DMS79 (cell line): ENCODE data around the gene JPH3.
"Not testable (repeated sequence)": the region's sequence is repeated elsewhere in the genome, so short reads cannot be mapped to it uniquely, and the experiment has no call there.

Source experiments
- DNase-seq: peaks from one replicate; lab custom pipeline; 2025; lab: John Stamatoyannopoulos, UW

The JPH3 gene

DNA sequence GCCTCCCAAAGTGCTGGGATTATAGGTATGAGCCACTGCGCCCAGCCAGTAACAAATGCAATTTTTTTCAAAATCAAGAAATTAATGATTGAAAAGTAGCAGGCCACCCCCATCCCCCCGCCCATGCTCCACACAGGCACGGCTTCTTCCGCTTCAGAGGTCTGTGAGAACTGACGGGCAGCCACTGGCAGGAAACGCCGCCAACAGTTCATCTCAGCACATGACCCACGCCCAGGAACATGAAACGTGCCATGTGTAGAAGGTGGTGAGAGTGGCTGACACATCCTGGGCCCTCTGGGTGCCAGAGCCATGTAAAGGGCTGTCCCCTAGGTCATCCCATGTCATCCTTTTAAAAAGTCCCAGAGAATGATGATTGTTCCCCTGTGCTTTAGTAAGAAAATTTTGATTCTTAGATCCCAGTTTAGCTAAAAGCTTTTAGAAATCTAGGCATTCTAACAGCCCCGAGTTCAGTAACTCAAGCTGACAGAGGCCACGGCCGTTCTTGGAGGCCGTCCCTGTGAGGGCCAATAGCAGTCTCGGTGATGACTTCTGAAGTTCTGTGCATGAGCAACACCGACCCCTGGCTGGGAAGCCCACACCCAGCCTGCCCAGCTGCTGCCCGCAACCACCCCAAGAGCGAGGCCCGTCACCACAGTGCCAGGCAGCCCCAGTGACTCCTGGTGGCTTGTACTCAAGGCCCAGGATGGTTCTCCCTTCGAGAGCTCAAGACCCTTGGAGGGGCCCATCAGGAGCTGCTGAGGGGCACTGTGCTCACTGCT, 111.3 kb downstream of the JPH3 start:
- DNase-seq = no peak

DNA sequence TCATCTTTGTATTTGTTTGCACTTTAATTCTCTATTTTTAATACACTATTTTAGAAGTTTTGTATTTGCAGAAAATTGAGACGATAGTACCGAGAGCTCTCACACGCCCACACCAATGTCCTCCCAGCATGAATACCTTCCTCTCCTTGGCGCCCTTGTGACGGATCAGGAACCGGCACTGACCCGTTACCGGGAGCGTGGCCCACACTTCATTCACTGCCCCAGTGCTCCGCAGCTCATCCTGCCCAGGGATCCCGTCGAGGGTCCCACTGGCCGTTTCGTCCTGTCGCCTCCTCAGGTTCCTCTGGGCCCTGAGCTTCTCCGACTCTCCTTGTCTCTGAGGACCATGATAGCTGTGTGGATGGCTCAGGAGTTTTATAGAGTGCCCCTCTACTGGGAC, 112.9 kb downstream of the JPH3 start:
- DNase-seq = no peak

DNA sequence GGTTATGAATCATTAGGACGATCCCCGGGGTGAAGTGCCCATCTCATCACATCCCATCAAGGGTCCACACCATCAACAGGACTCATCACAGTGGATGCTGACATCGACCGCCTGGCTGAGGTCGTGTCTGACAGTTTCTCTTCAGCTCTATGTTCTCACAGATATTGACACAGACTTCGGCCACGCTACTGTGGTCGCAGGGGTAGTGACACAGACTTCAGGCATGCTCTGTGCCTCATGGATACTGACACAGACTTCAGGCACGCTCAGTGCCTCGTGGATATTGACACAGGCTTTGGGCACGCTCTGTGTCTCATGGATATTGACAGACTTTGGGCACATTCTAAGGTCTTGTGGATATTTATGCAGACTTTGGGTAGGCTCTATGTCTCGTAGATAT, 113.3 kb downstream of the JPH3 start:
- no peak for DNase-seq

DNA sequence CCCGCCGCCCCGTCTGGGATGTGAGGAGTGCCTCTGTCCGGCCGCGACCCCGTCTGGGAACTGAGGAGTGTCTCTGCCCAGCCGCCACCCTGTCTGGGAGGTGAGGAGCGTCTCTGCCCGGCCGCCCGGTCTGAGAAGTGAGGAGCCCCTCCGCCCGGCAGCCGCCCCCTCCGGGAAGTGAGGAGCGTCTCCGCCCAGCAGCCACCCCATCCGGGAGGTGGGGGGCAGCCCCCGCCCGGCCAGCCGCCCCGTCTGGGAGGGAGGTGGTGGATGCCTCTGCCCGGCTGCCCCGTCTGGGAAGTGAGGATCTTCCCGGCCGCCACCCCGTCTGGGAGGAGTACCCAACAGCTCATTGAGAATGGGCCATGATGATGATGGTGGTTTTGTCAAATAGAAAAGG, 116.5 kb downstream of the JPH3 start:
- DNase-seq = not testable (repeated sequence)

DNA sequence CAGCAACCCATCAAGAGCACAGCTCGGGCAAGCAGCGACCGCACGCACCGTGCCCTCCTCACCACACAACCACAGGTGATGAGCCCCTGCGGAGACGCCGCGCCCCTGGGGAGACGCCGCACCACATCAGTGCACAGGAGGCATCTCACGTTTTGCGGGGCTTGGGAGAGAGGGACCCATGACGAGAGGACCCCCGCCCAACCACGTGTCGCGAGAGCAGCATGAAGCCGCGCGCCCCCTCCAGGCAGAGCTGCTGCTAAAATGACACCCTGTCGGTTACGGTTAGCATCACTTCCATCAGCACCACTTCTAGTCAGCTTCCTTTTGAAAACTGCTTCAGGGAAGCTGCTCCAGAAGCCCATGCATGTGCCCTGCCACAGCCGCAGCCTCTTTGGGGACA, 118.1 kb downstream of the JPH3 start:
- no peak for DNase-seq

DNA sequence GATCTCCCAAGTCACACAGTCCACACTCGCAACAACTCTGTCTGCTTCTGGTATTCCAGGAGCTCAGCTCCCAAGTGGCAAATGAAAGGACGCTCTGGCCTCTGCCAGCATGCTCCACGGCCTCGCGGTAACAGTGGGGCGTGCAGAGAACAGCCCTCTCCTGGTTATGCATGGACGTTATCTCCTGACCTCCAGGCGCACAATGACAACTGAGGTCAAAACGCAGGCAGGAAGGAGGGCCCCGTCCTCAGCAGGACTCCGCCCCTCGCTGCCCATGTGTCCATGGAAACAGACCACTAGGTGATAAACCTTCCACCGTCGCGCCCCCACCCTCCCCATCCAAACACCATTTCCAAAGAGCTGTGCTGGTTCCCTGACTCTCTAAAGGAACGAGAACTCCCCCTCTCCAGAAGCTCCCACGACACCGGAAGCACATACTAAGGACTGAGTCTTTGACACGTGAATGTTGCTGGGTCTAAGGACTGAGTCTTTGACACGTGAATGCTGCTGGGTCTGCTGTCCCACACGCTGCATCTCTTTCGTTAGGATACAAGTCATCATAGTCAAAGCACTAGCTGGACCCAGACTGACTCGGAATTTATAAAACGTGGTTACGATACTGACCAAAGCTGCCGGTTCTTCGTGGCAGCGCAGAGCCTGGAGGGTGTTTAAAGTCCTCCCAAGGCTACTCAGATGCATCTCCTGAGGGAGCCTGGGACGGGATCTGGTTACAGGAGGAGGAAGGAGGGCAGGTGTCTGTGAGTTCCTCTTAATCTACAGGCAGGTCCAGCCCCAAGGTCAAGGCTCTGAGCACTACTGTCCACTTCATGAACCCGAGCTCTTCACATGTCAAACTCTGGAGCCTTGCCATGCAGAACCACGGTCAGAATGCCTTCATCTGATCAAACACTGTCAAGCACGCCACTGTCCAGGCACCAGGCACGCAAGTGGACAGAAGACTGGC, 119.6 kb downstream of the JPH3 start:
- DNase-seq = no peak

DNA sequence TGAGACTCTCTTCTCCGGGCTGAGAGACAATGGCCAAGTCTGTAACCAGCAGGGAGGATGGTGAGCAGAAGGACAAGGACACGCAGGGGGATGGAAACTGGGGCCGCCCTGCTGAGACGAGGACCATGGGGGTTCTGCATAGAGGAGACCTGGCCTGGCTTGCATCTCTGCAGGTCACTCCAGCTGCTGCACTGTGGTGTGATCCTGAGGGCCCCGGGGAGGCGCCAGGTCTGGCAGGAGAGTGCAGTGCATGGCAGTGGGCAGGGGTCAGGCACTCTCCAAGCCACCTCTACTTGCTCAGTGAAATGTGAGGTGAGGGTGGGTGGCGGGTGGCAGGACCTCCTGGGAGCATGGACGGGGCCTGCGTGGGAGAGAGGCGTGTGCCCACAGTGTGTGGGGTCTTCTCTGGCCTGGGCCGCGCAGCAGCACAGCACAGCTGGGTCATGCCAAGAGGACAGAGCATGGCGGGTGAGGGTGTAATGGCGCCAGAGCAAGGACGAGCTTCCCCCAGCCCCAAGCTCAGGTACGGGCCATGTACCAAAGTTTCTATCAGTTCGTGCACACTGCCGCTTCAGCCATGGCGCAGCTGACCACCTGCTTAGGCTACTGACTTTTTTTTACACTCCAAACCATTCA, 120.4 kb downstream of the JPH3 start:
- DNase-seq = no peak

DNA sequence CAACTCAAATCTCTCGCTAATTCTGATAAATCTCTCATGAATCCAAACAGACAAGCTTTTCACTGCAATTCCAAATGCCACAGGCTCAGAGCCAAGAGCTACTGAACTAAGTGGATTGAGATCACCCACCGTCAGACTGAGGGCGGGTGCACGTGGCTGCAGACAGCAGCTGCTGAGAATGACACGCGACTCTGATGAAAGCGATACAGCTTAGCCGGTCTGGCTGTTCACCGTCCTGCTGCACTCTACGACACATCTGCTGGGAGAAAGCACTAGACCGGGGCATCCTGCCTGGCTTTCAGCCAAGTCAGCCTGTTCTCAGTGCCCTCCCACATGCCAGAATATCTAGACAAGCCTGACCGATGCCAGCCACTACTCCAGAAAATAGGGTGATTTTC, 120.9 kb downstream of the JPH3 start:
- DNase-seq = peak; percentile 87

DNA sequence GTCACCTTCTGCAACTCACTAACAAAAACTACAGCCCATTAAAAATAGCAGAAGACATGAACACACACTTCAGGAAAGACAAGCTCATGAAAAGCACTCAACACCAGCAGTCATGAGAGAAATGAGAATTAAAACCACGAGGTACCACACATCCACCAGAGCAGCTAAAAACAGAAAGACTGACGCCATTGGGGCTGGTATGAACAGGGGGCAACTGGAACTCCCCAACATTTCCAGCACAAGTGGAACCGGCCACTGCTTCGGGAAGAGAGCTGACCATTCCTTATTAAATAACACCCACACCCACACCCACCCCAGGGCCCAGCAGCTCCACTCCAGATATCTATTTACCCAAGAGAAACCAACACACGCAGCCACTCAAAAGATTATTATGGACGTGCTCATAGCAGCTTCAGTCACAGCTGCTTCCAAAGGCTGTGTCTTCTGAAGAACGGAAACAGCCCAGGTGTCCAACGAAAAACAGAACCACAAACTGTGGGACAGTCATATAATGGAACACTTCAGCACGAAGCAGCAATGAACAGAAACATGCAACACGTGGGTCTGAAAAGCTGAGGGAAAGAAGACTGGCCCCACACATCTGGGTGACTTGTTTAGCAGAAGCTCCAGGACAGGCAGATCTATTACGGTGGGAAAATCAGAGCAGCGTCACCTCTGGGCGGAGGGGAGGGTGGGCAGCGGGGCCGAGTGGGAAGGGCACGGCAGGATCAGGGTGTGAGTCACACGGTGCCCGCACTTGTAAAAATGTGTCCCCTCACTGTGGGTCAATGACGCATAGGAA, 122.4 kb downstream of the JPH3 start:
- DNase-seq = no peak

DNA sequence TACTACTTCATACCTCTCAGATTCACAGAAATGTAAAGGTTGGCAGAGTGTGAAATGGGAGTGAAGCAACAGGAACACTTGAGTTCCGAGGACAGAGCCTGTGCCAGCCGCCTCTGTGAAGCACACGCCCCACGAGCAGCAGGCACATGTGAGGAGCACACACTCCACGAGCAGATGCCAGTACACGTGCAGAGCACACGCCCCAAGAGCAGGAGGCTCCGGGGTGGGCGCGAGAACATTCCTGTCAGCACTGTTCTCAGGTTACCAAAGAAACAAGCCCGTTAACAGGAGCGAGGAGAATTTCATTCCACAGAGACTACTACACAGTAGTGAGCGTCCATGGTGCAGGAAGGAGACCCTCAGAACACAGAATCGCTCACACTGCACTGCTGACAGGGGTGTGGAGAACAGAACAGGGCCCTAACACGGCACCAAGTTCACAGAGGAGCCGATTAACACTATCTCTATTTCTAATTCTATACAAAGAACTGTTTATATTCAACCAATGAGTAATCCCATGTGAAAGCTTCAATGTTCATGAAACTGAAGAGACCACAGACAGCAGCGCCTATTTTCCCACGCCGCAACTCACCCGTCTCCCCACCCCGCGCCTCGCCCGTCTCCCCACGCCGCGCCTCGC, 123.4 kb downstream of the JPH3 start:
- DNase-seq = peak; percentile 9

DNA sequence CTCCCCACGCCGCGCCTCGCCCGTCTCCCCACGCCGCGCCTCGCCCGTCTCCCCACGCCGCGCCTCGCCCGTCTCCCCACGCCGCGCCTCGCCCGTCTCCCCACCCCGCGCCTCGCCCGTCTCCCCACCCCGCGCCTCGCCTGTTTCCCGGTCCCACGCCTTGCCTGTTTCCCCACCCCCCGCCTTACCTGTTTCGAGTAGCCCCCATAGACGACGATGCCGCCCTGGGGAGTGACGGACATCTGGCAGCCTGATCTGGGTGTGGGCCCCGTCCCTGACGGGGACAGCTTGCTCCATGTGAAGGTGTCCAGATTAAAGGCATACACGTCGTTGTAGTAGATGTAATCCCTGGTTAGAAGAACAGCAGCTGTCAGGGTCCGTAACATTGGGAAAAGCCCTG, 124.3 kb downstream of the JPH3 start:
- DNase-seq = not testable (repeated sequence)

DNA sequence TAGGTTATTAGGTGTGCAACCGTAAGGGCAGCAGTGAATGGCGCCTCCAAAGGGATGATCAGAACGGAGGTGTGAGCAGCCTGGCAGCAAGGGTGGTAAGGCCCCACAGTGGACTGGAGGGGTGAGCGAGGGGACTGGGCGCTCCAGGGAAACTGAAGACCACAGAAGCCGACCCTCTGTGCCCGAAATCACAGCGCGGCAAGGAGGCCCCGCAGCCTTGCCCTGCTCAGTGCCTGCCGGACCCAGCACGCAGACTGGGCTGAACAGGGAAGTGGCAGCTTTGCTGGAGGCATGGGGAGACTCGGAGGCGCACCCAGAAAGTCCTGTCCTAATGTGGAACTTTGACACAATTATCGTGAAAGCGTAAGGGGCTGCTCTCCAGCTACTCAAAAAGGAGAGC, 125.0 kb downstream of the JPH3 start:
- DNase-seq = no peak

DNA sequence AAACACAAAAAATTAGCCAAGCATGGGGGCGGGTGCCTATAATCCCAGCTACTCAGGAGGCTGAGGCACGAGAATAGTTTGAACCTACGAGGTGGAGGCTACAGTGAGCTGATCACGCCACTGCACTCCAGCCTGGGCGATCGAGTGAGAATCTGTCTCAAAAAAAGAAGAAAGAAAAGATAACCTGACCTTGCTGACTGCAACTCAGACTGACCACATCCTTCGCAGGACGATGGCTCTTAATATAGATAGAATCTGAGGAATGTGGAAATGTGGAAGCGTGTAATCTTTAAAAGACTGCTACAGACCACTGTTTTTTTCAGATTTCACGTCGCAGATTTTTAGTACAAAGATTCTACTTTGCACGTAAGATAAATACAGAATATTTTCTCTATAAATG, 125.7 kb downstream of the JPH3 start:
- no peak for DNase-seq

DNA sequence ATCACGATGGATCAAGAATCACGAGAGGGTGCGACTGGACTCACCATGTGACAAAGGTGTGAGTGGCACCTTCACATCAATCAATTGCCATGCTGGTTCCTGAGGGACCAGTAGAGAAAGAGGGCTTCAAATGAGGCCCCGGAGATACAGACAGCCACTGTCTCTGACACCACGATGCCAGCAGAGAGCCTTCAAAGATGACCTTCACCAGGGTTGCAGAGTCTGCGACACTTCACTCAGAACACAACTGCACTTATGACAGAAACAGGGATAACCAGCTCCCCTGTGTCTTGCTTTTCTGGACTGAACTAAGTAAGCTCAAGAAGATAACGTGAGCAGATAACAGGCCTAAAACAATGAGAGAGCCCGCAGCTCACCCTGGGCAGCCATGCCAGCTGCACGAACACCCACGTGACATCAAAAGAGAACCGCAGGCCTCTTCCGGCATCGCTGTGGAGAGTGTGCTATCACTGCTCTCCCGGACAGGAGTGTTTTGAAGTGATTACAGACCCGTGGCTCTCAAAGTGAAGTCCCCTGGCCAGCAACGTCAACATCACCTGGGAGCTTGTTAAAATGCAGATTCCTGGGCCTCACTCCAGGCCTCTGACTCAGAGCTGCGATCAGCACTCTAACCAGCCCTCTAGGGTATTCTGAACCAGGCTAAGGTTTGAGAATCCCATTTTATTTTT, 127.1 kb downstream of the JPH3 start:
- DNase-seq = no peak

DNA sequence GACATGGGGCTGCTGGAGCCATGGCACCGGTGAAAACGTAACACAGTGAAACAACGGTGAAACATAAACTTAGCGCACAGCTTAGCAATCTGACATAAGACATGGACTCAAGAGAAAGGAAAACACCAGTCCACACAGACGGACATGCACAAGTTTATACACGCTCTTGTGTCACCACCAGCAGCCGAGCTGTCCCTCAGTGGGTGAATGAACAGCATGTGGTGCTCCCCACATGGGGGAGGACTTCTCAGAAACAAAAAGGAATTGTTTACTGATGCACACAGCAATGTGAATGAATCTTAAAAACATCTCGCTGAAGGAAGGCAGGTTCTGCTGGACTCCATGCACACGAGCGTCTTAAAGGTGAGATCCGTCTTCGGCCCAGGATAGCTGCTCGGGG, 129.3 kb downstream of the JPH3 start:
- no peak for DNase-seq

DNA sequence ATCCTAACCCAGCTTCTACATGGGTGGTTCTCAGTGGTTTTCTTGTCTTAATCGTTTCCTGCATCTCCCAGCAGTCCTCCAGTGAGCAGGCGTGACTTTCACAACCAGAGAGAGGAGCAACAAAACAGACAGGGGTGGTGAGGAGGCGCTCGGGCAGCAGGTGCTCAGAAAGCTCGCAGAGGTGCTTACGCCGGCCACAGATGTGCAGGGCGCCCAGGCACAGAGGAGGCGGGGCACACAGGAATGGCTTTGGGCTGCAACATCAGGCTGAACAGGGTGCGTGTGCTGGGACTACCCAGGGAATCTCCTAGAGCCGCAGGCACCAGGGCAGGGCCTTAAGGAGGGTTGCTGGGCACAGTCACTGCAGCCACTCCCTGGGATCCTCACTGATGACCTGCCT, 130.9 kb downstream of the JPH3 start:
- DNase-seq = peak; percentile 64

DNA sequence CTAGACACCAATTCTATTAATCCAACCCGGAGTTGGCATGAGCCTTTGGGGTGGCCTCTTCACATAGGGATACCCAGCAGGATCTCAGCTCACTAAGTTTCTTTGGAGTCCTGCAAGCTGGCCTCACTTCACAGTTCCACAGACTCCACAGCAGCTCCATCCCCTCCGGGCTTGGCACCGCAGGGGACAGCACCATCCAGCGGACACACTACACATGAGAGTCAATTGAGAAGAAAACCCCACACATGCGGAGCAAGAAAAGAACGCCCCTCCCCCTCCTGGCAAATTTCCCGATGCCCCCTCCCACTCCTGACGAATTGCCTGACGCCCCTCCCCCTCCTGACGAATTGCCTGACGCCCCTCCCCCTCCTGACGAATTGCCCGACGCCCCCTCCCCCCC, 132.3 kb downstream of the JPH3 start:
- DNase-seq = no peak

DNA sequence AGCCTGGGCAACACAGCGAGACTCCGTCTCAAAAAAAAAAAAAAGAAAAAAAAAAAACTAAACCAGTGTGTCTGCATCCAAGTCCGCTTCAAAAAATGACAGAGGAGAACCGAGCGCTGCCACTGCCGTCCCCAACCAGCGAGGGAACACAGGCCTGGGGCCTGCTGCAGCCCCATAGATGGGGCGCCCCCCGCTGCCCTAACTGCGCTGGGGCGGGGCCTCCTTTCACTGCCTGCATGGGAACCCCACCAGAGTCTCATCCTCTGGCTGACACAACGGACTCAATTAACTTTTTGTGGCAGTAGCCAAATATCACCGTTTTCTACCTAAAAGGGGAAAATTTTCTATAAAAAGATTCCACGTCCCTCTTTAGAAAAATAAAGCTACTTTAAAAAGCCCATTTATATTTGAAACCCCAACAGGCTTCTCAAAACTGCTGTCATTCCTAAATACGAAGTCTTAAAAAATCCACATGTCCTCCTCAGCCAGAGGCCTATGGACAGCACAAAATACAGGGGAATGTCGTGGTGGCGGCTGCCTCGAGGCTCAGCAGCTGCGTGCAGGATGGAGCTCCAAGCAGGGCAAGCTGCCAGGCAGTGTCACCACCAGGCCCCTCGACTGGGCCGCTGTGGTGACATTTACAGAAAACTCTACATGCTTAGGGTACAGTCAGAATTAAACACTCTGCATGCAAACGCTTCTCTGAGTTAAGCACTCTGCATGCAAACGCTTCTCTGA, 133.1 kb downstream of the JPH3 start:
- DNase-seq = no peak

DNA sequence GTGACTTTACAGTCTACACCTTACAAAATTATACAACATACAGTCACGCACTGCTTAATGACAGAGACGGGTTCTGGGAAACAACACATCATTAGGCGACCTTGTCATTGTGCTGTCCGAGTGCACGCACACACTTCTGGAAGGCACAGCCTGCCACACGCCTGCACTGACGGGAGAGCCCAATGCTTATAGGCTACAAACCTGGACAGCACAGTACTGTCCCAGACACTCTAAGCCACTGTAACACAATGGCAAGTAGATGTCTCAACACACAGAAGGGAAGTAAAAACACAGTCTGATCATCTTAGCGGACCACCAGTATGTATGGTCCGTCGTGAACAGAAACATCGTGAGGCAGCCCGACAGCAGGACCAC, 133.7 kb downstream of the JPH3 start:
- no peak for DNase-seq

DNA sequence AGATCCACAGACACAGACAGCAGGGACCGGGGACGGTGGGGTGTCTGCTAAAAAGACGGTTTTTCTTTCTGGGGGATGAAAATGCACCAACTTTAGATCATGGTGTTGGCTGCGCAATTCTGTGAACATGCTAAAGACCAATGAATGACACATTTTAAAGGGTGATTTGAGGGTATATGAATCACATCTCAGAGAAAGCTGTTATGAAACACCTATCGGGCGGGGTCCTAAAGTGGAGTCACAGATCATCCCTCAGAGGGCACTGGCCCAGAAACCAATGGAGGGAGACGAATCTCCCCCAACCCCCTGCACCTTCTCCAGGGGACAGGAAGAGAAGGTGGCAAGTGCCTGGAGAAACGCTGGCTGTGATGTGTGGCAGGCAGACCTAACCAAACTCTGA, 137.5 kb downstream of the JPH3 start:
- no peak for DNase-seq
